Stimulated activated CD4-positive, alpha-beta T cell treated with anti-CD3 and anti-CD28 coated beads, Interleukin-4, amount 100 ng/mL, for 4 hours (primary cell): Measurements from ENCODE around the gene ADAMTSL3.

Experiments
- DNase-seq, 2 experiments: peaks; one replicate each; pipeline ENCODE4 v3.0.0-alpha.2; 2020

The ADAMTSL3 gene

DNA sequence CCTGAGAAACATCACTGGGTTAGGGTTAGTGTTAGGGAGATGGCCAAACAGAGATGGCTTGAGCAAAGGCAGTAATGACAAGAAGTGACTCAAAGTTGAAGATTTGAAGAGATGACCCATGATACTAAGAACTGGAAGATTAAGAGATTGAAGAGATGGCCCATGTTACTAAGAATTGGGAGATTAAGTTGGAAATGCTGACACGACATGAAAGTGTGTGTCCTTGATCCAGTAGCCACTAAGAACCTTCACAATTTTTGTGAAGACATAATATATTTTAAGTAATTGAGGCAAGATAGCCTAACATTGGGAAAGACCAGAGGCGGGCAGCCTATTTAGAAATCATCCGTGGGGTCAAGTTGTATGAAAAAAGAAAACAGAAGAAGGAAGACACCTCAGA lies 239.4 kb downstream of the ADAMTSL3 start:
- DNase-seq = no peak

DNA sequence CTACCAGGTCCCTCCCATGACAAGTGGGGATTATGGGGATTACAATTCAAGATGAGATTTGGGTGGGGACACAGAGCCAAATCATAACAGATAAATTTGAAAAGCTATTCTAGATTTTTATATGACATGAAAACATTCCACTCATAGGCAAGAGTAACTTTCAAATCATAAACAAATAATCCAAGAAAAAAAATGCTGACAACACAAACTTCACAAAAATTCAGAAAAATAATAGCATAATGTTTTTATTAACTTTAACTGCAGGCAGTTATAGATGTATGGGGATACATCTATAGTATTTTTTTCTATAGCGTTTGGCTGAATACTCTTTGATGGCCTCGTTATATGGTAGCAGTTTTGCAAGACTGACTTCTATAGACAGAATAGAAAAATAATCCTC lies 243.1 kb downstream of the ADAMTSL3 start:
- no peak for DNase-seq

DNA sequence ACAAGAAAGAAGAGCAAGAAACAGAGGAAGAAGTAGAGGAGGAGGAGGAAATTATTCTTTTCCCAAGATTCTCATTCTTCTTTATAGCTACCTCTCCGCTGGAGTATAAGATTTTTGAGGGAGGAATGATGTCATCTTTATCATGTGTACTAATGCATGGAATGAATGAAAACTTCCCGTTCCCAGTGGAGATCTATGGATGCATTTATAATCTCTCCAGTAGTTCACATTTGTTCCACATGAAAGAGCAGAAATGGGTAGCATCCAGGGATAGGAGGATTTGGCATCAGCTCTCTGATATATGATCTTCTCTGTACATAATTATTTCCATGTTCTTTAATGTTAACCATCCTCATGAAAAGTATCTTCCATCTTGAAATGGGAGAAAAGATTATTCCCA lies 244.4 kb downstream of the ADAMTSL3 start:
- no peak for DNase-seq

DNA sequence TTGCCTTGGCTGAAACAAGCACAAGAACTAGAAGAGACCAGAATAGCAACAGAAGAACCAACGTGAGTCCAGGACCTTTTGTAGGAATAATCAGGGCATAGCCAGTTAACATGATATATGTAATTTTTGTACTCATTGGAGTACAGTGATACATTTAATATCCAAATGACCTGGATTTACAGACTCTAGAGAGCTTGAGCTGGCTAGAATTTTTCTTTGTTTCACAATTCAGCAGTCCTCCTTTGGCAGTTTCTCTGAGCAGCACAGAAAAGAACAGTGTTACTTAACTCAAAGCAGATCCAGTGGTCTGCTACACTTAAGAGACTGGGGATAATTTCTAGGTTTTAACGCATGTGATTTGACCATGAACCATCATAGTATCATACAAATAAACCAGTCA lies 245.7 kb downstream of the ADAMTSL3 start:
- DNase-seq = no peak

DNA sequence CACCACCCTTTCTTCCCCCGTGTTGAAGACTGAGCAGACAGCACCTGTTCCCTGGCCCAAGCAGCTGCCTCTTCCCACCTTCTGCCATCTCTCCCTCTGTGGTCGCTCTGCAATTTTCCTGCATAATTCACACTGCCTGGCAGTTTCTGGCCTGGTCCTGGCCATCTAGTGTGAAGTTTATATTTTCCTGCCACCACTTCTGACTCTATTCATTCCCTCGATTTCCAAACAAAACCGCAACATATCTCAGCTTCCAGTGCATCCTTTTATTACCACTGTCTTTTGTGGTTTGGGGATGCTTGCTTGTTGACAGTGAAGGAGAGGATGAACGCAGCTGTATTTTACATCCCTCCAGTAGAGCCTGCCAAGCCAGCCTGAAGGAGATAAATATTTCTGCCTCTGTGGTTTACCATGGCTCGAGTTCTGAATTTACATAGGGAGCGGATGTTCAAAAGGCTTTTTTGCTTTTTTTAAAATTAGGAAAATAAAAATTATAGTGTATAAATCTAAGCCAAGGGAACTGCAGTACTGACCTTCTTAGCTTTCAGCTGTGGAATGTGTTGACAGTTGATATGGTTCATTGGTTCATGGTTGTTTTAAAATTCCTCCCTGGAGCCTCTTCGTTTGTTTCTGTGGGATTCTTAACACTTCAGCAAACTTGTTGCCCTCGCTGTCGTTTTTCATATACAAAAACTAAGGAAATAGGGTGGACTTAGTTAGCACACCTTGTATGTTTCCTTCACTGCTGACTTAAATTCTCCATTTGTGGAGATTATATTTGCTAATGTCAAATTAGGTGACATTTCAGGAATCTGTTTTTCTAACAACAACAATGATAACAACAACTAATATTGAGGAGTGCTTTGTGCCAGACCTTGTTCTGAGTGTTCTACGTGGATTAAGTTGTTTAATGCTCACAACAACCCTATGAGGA lies 250.5 kb downstream of the ADAMTSL3 start:
- DNase-seq = no peak

DNA sequence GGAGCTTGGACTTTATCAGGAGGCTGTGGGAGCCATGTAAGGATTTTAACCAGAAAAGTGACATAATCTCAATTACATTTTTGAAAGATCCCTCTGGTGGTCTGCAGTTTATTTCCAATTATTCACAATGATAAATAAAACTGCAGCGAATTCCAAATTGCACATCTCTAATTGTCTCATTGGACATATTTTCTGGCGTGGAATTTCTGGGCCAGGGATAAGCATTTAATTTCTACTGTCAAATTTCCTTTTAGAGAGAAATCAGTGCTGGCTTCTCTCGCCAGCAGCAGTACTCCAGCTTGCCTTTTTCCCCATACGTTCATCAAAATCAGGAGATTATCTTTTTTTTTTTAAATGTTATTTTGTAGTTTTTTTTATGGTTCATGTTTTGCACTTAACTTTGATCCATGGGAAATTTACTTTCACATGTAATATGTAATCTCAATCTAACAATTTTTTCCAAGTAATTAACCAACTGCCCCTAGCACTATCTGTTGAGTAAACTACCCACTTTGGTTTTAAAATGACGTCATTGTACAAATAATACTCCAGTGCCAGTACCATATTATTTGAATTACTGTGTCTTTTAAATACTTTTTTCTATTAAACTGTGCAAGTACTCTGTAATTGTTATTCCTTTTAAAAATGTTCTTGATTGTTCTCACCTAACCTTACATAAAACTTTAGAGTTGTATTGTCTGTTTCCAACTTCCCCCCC lies 251.8 kb downstream of the ADAMTSL3 start:
- DNase-seq = no peak

DNA sequence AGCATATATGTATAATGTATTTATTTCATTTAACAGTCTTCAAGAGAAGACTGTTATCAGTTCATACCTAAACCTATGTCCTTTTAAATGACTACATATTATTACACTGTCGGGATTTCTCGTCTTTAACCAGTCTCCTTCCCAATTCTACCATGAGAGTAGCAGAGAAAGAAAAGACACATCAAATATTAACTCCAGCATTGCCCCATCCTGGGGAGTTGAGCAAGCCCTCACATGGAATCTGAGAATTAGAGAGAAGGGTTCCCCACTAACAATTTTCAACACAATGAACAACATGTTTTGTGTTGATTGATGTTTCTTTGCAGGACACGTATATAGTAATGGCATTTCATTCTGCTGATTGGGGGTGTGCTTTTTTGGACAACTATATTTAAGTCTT lies 257.4 kb downstream of the ADAMTSL3 start:
- no peak for DNase-seq

DNA sequence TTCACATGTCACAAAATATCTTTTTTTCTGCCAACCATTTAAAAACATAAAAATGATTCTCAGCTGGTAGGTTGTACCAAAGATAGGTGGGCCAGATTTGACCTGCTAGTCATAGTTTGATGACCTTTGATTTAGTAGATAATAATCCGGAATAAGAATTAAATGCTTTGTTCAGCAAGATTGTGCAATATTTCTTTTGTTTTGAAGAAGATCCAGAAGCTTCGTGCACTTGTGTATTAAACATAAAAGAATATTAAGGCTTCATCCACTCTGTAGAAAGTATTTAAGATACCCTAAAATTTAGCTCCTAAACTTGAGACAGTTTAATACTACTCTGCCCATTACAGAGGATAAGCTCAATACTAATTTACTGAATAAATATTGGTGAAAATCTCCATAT lies 258.4 kb downstream of the ADAMTSL3 start:
- DNase-seq = no peak

DNA sequence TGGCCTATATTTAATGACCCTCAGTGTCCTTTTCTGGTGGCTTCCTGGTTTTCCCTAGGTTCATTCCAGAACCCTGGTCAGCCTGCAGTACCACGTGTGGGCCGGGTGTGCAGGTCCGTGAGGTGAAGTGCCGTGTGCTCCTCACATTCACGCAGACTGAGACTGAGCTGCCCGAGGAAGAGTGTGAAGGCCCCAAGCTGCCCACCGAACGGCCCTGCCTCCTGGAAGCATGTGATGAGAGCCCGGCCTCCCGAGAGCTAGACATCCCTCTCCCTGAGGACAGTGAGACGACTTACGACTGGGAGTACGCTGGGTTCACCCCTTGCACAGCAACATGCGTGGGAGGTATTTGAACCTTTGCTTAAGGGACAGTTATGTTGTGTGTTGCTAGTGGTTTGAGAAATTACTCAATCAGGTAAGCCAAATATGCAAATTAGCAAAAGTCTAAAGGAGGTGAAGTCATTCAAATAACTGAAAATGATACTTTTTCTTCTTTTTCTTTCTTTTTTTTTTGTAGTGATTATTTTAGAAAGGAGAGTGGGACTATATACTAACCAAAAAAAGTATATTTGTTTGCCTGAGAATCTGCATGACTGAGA lies 259.2 kb downstream of the ADAMTSL3 start:
- no peak for DNase-seq

DNA sequence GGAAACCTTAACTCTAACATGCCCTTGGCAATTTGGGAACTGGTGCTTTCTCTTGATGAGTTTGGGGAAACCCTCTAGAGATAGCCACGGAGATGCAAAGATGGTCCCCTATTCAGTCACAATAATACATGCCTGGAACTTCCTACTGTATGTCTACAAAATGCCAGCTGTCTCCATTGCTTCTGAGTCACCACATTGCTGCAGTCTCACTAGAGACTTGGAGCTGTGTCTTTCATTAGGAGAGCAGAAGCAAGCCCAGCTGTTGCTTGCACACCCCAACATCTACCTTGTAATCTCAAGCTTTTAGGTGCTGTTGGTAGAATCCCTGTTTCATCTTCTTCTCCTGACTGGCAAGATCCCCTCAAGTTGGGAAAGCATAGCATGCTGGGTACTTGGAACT lies 261.0 kb downstream of the ADAMTSL3 start:
- no peak for DNase-seq

DNA sequence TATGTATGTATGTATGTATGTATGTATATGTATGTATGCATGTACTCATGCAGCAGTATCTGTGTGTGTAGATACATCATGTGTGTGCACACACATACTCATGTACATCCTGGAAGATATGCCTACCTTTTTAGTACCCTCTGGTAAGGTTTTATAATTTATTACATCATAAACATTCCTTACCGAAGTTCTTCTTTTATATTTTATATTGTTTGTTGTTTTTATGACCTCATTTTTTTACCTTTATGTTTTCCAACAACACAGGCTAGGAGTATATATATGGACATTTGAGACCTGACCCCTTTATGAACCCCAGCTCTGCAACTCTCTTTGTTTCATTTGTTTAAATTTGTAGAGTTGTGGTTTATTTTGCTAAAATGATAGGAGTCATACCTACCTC lies 263.5 kb downstream of the ADAMTSL3 start:
- DNase-seq = no peak

DNA sequence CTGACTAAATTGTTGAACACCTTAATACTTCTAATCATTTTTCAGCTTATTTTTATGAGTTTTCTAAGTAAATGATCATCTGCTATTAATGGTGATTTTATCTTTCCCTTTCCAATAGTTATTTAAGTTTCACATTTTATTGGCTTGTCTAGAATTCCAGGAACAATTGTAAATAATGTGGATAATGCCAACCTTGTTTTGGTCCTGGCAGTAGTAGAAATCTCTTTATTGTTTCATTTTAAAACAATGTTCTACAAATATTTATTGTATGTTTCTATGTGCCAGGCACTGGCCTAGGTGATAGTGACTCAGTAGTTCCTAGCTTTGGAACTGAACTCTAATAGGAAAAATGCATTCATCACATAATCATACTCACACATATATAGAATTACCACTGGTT lies 264.1 kb downstream of the ADAMTSL3 start:
- DNase-seq = no peak

DNA sequence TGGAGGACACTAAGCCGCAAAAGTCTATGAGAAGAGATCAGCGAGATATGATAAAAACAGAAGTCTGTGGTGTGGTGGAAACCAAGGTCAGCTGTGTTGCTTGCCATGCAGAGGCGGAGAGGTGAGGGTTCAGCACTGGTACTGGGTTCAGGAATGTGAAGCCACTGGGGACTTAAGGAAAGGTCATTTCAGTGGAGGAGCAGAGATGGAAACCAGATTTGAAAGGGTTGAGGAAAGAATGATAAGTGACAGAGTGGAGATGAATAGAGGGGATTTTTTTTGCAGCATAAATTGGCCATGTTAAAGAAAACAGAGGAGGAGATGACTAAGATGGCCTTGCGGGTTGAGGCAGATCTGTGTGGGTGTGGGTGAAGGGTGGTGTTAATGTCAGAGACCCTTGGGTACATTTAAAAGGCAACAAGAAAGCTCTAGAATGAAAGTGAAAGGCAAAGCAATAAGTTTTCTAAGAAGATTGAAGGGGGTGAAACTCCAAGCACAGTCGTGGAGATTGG lies 265.5 kb downstream of the ADAMTSL3 start:
- no peak for DNase-seq

DNA sequence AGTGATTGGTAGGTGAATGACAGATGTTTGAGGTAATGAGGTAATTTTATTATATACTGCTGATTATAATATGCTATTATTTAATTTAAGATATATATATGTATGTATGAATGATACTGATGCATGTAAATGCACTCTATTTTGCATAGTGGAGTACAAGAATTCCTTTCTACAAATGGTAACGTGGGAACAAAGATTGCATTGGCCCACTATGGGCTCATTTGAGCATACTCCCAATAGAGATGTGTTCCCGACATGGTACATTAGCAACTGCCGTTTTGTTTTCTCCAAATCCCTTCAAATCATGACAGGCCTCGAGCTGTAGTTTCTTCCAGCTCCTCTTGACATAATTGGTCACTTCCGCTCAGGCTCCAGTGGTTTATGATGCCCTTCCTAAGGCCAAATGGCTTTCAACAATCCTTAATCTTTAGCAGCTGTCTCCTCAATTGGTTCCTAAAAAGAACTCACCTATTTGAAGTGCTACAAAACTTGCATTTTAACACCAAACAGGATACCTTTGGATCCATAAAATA lies 266.1 kb downstream of the ADAMTSL3 start:
- no peak for DNase-seq

DNA sequence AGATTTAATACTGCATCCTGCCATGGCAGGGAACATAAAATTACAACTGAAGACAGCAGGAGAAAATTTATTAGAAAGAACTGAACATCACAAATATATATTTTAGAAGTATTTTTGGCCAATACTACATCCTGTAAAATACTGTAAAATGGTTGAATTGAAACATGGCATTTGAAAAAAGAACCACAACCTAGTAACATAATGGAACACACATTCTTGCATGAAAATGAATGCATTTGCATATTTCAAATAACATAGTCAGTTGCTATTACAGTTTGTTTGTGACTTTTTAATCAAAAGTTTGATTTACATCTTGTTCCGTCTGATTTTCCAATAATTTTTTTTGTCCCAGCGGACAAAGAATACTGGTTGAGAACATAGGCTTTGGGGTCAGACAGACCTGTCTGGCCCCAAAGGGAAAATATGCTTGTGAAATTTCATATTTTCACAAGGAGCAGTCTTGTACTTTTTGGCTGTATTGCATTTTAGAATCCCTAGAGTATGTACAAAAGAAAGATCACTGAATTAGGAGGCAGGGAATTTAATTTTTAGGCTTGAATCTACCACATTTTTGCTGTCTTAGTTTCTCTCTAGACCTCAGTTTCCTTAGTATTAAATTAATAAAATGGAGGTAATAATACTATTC lies 268.8 kb downstream of the ADAMTSL3 start:
- no peak for DNase-seq

DNA sequence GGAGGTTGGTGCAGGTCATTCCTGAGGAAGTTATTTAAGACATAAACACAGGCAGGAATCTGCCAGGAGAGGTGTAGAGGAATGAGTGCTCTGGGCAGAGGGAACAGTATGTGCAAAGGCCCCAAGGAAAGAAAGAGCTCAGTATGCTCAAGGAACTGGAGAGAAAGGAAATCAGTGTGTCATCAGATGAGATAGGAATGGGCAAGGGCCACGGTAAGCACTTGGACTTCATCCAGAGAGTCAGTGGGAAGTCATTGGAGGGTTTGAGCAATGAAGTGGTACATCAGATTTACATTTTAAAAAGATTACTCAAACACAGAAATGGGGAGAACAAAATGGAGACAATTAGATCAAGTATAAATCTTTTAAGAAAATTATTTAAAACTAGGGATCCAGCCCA lies 272.2 kb downstream of the ADAMTSL3 start:
- DNase-seq = no peak

DNA sequence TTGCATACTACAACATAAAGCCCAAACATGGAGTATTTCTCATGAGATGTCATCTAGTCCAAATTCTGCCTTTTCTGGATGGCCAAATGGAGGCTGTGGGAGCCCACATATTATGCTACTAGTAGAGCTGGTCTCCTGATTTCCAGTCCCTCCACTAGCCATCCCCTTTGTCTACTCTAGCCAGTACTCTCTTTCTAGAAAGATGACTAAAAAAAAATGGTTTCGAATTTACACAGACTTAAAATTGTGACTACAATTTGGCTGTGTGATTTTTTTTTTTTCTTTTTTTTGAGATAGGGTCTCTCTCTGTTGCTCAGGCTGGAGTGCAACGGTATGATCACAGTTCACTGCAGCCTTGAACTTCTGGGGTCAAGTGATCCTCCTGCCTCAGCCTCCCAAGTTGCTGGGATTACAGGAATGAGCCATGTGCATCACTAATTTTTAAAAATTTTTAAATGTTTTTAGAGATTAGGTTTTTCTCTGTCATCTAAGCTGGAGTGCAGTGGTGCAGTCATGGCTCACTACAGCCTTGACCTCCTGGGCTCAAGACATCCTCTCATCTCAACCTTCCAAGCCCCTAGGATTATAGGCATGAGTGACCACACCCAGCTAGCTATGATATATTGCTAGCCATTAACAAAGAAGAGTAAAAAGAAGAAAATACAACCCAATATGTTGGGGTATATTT lies 273.9 kb downstream of the ADAMTSL3 start:
- no peak for DNase-seq

DNA sequence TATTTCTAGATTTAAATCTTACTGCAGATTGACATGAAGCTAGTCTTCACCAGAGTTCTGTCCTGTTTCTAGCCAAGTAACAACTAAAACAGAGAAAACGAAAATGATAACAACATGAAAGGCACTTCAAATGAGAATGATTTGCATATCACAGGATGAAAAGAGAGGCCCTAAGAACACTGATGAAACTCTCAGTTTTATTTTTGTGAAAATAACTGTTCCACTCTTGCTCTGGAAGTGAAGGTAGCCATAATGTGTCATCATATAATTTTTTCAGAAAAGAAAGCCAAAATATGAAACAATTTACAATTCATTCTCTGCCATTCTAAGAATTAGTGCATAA lies 274.4 kb downstream of the ADAMTSL3 start:
- no peak for DNase-seq

DNA sequence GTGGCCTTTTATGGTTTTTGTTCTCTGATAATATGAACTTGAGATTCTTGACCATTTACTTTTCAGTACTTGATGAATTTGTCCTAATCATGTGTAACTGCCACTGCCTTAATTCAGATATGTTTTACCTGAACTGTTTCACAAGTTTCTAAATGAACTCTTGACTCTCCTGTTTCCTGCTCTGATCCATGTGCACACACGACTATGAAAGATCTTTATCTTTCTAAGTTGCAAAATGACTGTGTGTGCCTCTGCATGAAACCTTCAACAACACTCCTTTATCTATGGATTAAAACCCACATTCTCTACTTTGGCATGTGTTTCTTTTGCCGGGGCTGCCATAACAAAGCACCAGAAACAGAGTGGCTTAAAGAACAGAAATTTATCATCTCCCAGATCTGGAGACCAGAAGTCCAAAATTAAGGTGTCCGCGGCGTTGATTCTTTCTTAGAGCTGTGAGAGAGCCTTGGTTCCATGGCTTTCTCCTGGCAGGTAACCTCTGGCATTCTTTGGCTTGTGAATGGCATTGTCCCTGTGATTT lies 275.0 kb downstream of the ADAMTSL3 start:
- DNase-seq = no peak

DNA sequence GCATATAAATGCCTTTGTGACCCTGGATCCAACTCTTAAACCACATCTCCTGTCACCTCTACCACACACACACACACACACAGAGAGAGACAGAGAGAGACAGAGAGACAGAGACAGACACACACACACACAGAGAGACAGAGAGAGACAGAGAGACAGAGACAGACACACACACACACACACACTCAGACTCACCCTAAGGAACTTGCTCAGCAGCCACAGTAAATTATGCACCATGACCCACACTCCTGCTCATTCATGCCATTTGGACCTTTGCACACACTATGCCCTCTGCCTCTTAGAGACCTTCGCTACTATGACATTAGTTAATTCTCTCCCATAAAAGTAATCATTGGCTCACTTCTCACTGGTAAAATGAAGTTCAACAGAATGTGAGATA lies 275.7 kb downstream of the ADAMTSL3 start:
- no peak for DNase-seq

DNA sequence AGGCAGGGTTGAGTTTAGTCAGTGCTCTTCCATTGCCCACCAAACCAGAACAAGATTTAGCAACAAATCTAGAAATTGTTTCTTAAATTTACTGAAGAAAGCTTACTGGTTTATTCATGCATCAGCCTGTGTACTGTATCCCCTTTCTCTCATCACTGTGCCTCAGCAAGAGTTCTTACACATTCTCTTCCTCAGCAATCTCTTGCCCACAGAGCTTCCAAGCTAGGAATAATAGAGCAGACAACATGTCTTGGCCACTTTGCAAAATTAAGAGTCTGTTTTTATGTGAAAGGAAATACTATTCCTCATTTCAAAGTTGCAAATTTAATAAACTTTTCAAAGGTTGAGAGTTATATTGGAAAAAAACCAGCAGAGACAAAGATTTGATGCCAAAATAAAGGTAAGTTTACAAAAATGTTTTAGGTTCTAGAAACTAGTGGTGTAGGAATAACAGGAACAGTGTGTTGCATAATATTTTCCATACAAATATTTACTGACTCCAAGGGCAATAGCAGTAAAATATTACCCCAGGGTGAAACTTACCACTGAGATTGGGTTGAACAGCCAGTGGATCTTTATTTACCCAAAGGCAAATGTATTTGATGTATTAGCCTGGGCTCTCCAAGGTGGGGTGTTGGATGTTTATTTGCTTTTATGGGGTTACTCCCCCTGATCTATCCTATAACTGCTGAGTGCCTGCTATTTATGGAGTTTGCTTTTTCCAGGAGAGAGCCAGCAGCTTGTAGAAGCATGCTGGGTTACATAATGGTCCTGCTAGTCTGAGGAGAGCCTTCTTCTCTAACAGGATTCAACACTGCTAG lies 276.7 kb downstream of the ADAMTSL3 start:
- DNase-seq = no peak
